Upper lobe of left lung (tissue), 6 donors: ENCODE results near the gene CTNNA1. TPM values are rescaled to one million over a fixed set of nuclear protein-coding genes. Genes with fewer than 3 reads are reported as not detected.
"Not testable (repeated sequence)": the region's sequence is repeated elsewhere in the genome, so short reads cannot be mapped to it uniquely, and the experiment has no call there.

Experiments
- ATAC-seq, 2 donors: fragments of 200-7000 bp; cut with Tn5 transposase; one replicate each; pipeline ENCODE4 v1.9.1; 2022; ENCODE audit warnings: mild to moderate bottlenecking in 2 of 2, moderate library complexity in 2 of 2; ENCODE audit not compliant: low FRiP score in 2 of 2
- DNase-seq, 2 donors: peaks; one replicate each; pipeline ENCODE4 v3.0.0-alpha.2; 2019 to 2020
- H3K27ac ChIP-seq, 4 donors: fragments of 200-600 bp; sonication (generic); one replicate each; pipeline ENCODE4 v1.5.1; 2016 to 2019
- H3K27me3 ChIP-seq, 4 donors: fragments of 200-600 bp; sonication (generic); one replicate each; pipeline ENCODE4 v1.5.1; 2017 to 2019
- H3K36me3 ChIP-seq, 4 donors: fragments of 200-600 bp; sonication (generic); one replicate each; pipeline ENCODE4 v1.5.1; 2016 to 2019
- H3K4me1 ChIP-seq, 4 donors: fragments of 200-600 bp; sonication (generic); one replicate each; pipeline ENCODE4 v1.5.1; 2018 to 2019
- H3K4me3 ChIP-seq, 4 donors: fragments of 200-600 bp; sonication (generic); one replicate each; pipeline ENCODE4 v1.5.1; 2017 to 2019; ENCODE audit warnings: mild to moderate bottlenecking in 2 of 4, moderate library complexity in 1 of 4
- H3K9me3 ChIP-seq, 4 donors: fragments of 200-600 bp; sonication (generic); one replicate each; pipeline ENCODE4 v1.5.1; 2018 to 2019
- EP300 ChIP-seq, 4 donors: sonication (generic); formaldehyde crosslinking; IDR thresholded peaks; one replicate each; pipeline ENCODE4 v1.5.1; 2017; ENCODE audit warnings: antibody characterized with exemption in 4 of 4, control low read depth in 2 of 4
- POLR2A ChIP-seq, 4 donors: fragments of 450-650 bp; IDR thresholded peaks; one replicate each; pipeline ENCODE4 v1.5.1; 2016 to 2017; ENCODE audit warnings: antibody characterized with exemption in 4 of 4, mild to moderate bottlenecking in 2 of 4
- POLR2AphosphoS5 ChIP-seq, 2 donors: sonication (generic); formaldehyde crosslinking; IDR thresholded peaks; one replicate each; pipeline ENCODE4 v1.5.1; 2017; ENCODE audit warnings: antibody characterized with exemption in 2 of 2
- WGBS, 2 donors: methylation state at CpG; one replicate each; pipeline ENCODE4 v1.1.5; 2017 to 2018; 5-methylcytosine and 5-hydroxymethylcytosine counted together
- total RNA-seq, 6 donors: library from RNA; depleted of rRNA in 4 of 6; stranded (reverse); fragments of >200 nt in 4 of 6; gene quantifications; one replicate each; pipeline versions ENCODE4 v1.1.0 to v1.2.1, GENCODE V29; 2016 to 2021
- TF ChIP-seq, protein P1 (sequence below), 6 experiments: fragments of 450-650 bp in 4 of 6; fragments of 200-600 bp in 2 of 6; sonication (generic) in 2 of 6; IDR thresholded peaks; one replicate each; pipeline ENCODE4 v1.5.1; 2016 to 2019; ENCODE audit warnings: antibody characterized with exemption in 6 of 6
- donor health status: DM: no; HTN: no; CAD: no; lungs with moderate emphysema.
- donor health status: DM: no; HTN: yes; CAD: no; lungs with severe emphysema.

Gene CTNNA1
- total RNA-seq, 6 donors from 2014 or later = 352 to 505 (median 415) TPM

DNA sequence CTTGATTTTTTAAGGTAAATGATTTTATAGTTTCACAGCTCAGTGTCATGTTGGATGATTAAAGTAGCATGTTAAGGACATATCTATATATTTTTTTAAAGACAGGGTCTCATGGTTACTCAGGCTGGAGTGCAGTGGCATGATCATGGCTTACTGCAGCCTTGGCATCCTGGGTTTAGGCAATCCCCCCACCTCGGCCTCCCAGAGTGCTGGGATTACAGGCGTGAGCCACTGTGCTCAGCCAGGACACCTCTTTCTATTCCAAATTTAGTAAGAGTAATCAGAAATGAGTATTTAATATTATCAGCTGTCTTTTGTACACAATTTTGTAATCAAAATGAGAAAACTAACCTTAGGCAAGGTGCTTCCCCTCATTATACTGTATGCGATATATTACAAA is 160.5 kb downstream of the CTNNA1 start:
- TF ChIP-seq, protein P1, sequence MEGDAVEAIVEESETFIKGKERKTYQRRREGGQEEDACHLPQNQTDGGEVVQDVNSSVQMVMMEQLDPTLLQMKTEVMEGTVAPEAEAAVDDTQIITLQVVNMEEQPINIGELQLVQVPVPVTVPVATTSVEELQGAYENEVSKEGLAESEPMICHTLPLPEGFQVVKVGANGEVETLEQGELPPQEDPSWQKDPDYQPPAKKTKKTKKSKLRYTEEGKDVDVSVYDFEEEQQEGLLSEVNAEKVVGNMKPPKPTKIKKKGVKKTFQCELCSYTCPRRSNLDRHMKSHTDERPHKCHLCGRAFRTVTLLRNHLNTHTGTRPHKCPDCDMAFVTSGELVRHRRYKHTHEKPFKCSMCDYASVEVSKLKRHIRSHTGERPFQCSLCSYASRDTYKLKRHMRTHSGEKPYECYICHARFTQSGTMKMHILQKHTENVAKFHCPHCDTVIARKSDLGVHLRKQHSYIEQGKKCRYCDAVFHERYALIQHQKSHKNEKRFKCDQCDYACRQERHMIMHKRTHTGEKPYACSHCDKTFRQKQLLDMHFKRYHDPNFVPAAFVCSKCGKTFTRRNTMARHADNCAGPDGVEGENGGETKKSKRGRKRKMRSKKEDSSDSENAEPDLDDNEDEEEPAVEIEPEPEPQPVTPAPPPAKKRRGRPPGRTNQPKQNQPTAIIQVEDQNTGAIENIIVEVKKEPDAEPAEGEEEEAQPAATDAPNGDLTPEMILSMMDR (IDR thresholded peaks at IDR 0.05) = no peak
- no peak for TF ChIP-seq EP300 (IDR thresholded peaks at IDR 0.05)
- no peak for TF ChIP-seq POLR2AphosphoS5 (IDR thresholded peaks at IDR 0.05)
- no peak for TF ChIP-seq POLR2A (IDR thresholded peaks at IDR 0.05)

DNA sequence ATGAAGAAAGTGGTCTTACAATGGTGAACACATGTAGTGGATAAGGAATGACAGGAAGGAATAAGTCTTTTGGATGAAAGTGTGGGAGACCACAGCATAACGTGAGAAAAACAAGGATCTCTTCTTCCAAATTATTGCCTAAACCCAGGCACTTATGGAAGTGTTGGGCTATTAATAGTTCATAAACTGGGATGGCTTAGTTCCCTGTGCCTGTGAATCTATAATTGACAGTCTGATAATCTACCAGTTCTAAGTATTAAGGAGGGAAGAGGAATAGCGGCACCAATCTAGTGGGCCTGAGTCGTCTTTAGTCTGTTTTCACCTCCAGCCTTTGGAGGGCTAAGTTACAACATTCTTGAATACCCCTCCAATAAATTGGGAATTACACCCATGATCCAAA is 161.1 kb downstream of the CTNNA1 start:
- TF ChIP-seq POLR2AphosphoS5 (IDR thresholded peaks at IDR 0.05) (no peak), POLR2A (IDR thresholded peaks at IDR 0.05) (no peak), EP300 (IDR thresholded peaks at IDR 0.05) (no peak)
- TF ChIP-seq, protein P1 (IDR thresholded peaks at IDR 0.05) = no peak
- H3K9me3 ChIP-seq = no peaks in the 10 kb centered on the region
- H3K27ac ChIP-seq = no peak overlapping the region
- 88 to 96% methylated on average over 3 of the region's 3 CpGs for WGBS, 2 donors
- ATAC-seq (no peak), DNase-seq (no peak)
- no peaks in the 10 kb centered on the region for H3K27me3 ChIP-seq
- H3K4me3 ChIP-seq = no peak overlapping the region
- H3K4me1 ChIP-seq = no peaks in the 10 kb centered on the region
- peaks cover 0 to 42% (median 12%) of the 10 kb centered on the region in 4 donors for H3K36me3 ChIP-seq

More for the DNA sequence above, 160.5 kb downstream of the CTNNA1 start:
- H3K27me3 ChIP-seq = no peaks in the 10 kb centered on the region
- H3K4me3 ChIP-seq = no peak overlapping the region
- peaks cover 0 to 37% (median 11%) of the 10 kb centered on the region in 4 donors for H3K36me3 ChIP-seq
- WGBS, 2 donors = 94% methylated on average over 3 of the region's 3 CpGs
- H3K4me1 ChIP-seq = no peaks in the 10 kb centered on the region
- no peak for ATAC-seq
- no peaks in the 10 kb centered on the region for H3K9me3 ChIP-seq
- H3K27ac ChIP-seq = no peak overlapping the region
- DNase-seq = no peak

DNA sequence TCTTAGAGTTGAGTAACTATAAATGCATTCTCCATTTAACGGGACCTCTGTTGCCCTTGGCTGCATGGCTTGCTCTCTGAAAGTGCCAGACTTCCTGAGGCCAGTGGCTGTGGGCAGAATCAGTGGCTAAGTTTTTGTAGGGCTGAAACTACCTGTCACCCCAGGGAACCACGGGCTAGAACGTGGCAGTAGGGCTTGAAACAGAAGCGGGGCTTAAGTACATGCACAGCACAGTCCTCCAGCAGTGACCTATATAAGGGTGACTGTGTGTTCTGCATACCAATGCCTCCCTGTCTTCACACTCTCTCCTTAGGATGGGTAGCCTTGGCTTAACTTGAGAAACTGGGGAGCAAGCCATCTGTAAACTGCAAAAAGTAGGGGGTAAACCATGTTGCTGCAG is 165.5 kb downstream of the CTNNA1 start:
- peaks cover 0 to 46% (median 12%) of the 10 kb centered on the region in 4 donors for H3K36me3 ChIP-seq
- 71 to 90% methylated on average over 4 of the region's 4 CpGs for WGBS, 2 donors

DNA sequence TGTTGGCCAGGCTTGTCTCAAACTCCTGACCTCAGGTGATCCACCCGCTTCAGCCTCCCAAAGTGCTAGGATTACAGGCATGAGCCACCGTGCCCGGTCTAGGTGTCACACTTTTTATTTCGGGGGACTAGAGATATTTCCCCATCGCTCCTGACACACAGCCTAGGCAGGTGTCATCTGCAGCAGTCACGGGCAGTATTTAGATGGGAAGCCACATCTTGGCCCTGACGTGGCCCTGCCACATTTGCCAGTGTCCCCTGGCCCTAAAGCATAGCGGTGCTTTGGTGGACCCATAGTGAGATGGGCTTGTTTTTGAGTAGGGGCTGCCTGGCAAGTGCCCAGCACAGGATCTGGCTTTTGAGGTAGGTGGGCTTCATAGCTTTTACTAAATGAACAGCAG is 167.0 kb downstream of the CTNNA1 start:
- H3K36me3 ChIP-seq = peaks cover 9 to 50% (median 20%) of the 10 kb centered on the region in 4 donors
- no peak for ATAC-seq
- WGBS, 2 donors = 94 to 95% methylated on average over 8 of the region's 8 CpGs
- no peaks in the 10 kb centered on the region for H3K4me1 ChIP-seq
- no peaks in the 10 kb centered on the region for H3K9me3 ChIP-seq
- TF ChIP-seq EP300 (IDR thresholded peaks at IDR 0.05) = no peak
- no peak for TF ChIP-seq POLR2AphosphoS5 (IDR thresholded peaks at IDR 0.05)
- TF ChIP-seq, protein P1 (IDR thresholded peaks at IDR 0.05) = no peak
- no peak for TF ChIP-seq POLR2A (IDR thresholded peaks at IDR 0.05)
- DNase-seq = no peak
- H3K4me3 ChIP-seq = no peak overlapping the region
- no peaks in the 10 kb centered on the region for H3K27me3 ChIP-seq
- H3K27ac ChIP-seq = no peak overlapping the region

More for the DNA sequence above, 165.5 kb downstream of the CTNNA1 start:
- Histone ChIP-seq H3K9me3 (no peaks in the 10 kb centered on the region), H3K4me1 (no peaks in the 10 kb centered on the region), H3K4me3 (no peak overlapping the region), H3K27ac (no peak overlapping the region), H3K27me3 (no peaks in the 10 kb centered on the region)
- TF ChIP-seq POLR2AphosphoS5 (IDR thresholded peaks at IDR 0.05) = no peak
- no peak for TF ChIP-seq EP300 (IDR thresholded peaks at IDR 0.05)
- TF ChIP-seq, protein P1 (IDR thresholded peaks at IDR 0.05) = no peak
- no peak for TF ChIP-seq POLR2A (IDR thresholded peaks at IDR 0.05)
- DNase-seq (no peak), ATAC-seq (no peak)

DNA sequence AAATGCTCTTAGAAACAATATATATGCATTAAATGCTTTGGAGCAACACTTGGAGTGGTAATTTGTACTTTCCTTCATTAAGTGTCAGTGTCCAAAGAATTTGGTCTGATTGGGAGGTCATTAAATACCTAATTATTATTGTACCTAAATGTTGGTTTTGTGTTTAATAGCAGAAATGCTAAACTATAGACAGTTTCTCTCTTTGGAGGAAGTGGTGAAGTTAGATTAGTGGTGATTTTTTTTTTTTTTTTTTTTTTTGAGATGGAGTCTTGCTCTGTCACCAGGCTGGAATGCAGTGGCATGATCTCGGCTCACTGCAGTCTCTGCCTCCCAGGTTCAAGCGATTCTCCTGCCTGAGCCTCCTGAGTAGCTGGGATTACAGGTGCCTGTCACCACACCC is 168.1 kb downstream of the CTNNA1 start:
- not testable (repeated sequence) for H3K4me3 ChIP-seq, H3K27me3 ChIP-seq, DNase-seq, H3K4me1 ChIP-seq, ATAC-seq, H3K9me3 ChIP-seq, H3K27ac ChIP-seq
- WGBS, 2 donors = 84 to 87% methylated on average over 2 of the region's 2 CpGs
- H3K36me3 ChIP-seq = peaks cover 21 to 58% (median 26%) of the 10 kb centered on the region in 4 donors
